ENCODE measurements around the gene SKAP2.

DNA sequence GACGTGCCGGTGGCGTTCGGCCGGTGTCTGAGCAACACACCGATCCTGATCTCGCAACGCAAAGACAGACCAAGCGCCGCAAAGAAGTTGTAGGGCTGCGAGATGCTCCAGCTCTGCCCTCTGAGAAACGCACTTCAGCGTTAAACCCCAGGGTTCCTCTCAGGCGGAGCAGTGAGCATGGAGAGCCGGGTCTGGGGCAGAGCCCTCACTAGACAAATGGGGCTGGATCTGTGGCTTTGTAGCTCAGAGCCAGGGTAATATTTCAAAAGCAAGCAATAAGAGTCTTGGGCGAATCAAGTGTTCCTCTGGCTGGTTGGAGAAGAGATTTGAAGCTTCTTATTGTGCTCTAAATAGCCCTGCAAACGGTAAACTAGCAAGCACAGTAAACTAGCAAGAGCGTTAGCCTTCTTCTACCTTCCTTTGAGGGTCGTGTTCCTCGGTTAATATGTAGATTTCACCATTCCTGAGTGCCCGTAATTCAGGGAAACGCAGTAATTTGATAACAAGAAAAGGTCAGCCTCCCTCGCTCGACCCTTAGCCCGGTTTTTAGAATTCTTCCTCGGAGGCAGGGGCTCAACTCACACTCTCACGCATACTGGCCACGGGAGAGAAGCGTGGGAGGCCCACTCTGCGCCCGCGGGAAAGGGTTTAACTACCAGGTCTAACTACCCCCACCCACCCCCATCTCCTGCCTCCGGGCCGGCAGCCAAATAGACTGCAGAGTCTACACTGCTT is 6.7 kb downstream of the SKAP2 start:
- TF ChIP-seq POLR2A (IDR thresholded peaks at IDR 0.05; ENCODE audit: low read length): no peak
- no peak for TF ChIP-seq GATA1 (IDR thresholded peaks at IDR 0.05; ENCODE audit: low read depth, low read length)

Measured in erythroblast (primary cell).